CD14-positive monocyte (primary cell): ENCODE results near the gene KISS1R. TPM values are rescaled to one million over a fixed set of nuclear protein-coding genes. Genes with fewer than 3 reads are reported as not detected.

Experiments
- DNase-seq, 3 donors: peaks; one replicate each; pipeline ENCODE4 v3.0.0-alpha.2; 2011 to 2022
- H2AFZ ChIP-seq: 2 replicates; pipeline ENCODE4 v1.6.0; 2012; ENCODE audit warnings: mild to moderate bottlenecking, low read depth, low read length, inconsistent platforms; ENCODE audit not compliant: insufficient read depth, poor library complexity, severe bottlenecking
- H3K27ac ChIP-seq, 2 donors: 1 replicate in 1 of 2; 2 replicates in 1 of 2; pipeline ENCODE4 v1.5.1; 2012 to 2013; ENCODE audit warnings: low read length in 2 of 2, control low read depth in 1 of 2, inconsistent platforms in 1 of 2, low read depth in 1 of 2, mild to moderate bottlenecking in 1 of 2
- H3K27me3 ChIP-seq, 2 donors: one replicate each; pipeline versions ENCODE4 v1.6.0 to v1.6.1; 2011 to 2013; ENCODE audit warnings: low read length in 2 of 2; ENCODE audit not compliant: control insufficient read depth in 2 of 2, insufficient read depth in 2 of 2
- H3K36me3 ChIP-seq, 2 donors: replicated peaks in 1 of 2; 1 replicate in 1 of 2; 2 replicates in 1 of 2; pipeline versions ENCODE4 v1.5.1 to v1.6.1; 2012 to 2013; ENCODE audit warnings: low read length in 2 of 2, control low read depth in 1 of 2, inconsistent platforms in 1 of 2, mild to moderate bottlenecking in 1 of 2; ENCODE audit not compliant: insufficient read depth in 2 of 2, control insufficient read depth in 1 of 2
- H3K4me1 ChIP-seq, 2 donors: 1 replicate in 1 of 2; 2 replicates in 1 of 2; pipeline versions ENCODE4 v1.5.1 to v1.6.1; 2012 to 2013; ENCODE audit warnings: low read length in 2 of 2, control low read depth in 1 of 2, inconsistent platforms in 1 of 2, mild to moderate bottlenecking in 1 of 2, moderate library complexity in 1 of 2; ENCODE audit not compliant: insufficient read depth in 2 of 2, control insufficient read depth in 1 of 2
- H3K4me2 ChIP-seq: replicated peaks from 2 replicates; pipeline ENCODE3; 2012; ENCODE audit warnings: low read length, moderate library complexity, mild to moderate bottlenecking; ENCODE audit not compliant: poor library complexity, severe bottlenecking; ENCODE audit errors: extremely low read depth
- H3K4me3 ChIP-seq, 3 experiments: fragments of 200-600 bp in 1 of 3; sonication (generic) in 1 of 3; replicated peaks in 1 of 3; 1 replicate in 2 of 3; 2 replicates in 1 of 3; pipeline ENCODE4 v1.5.1; 2011 to 2013; ENCODE audit warnings: low read length in 3 of 3, mild to moderate bottlenecking in 3 of 3, control low read depth in 2 of 3, low read depth in 2 of 3, inconsistent platforms in 1 of 3, moderate library complexity in 1 of 3
- H3K79me2 ChIP-seq: 2 replicates; pipeline ENCODE4 v1.6.0; 2012; ENCODE audit warnings: mild to moderate bottlenecking, control low read depth, inconsistent platforms, low read length, moderate library complexity; ENCODE audit not compliant: insufficient read depth
- H3K9ac ChIP-seq: 2 replicates; pipeline ENCODE4 v1.6.0; 2017; ENCODE audit warnings: low read length, mild to moderate bottlenecking; ENCODE audit not compliant: insufficient read depth, poor library complexity, severe bottlenecking
- H3K9me3 ChIP-seq, 2 donors: replicated peaks in 1 of 2; 1 replicate in 1 of 2; 2 replicates in 1 of 2; pipeline versions ENCODE4 v1.5.1 to v1.6.1; 2012 to 2013; ENCODE audit warnings: low read length in 2 of 2, control low read depth in 1 of 2; ENCODE audit not compliant: control insufficient read depth in 1 of 2, insufficient read depth in 1 of 2
- H4K20me1 ChIP-seq: 2 replicates; pipeline ENCODE4 v1.6.0; 2012; ENCODE audit warnings: mild to moderate bottlenecking, low read length, control low read depth, moderate library complexity; ENCODE audit not compliant: insufficient read depth
- H3K27ac Mint-ChIP-seq, 7 donors: one replicate each; pipeline ENCODE4 v1.8.0; 2020; ENCODE audit warnings: mild to moderate bottlenecking in 7 of 7, mixed read lengths in 7 of 7, moderate library complexity in 6 of 7, inconsistent platforms in 2 of 7
- H3K27me3 Mint-ChIP-seq, 3 donors: one replicate each; pipeline ENCODE4 v1.8.0; 2021 to 2022; ENCODE audit warnings: low read depth in 3 of 3, mild to moderate bottlenecking in 3 of 3, mixed read lengths in 3 of 3, moderate library complexity in 3 of 3, inconsistent platforms in 1 of 3
- H3K36me3 Mint-ChIP-seq, 2 donors: one replicate each; pipeline ENCODE4 v1.8.0; 2020; ENCODE audit warnings: mixed read lengths in 2 of 2, inconsistent platforms in 1 of 2, mild to moderate bottlenecking in 1 of 2
- H3K4me1 Mint-ChIP-seq: one replicate; pipeline ENCODE4 v1.8.0; 2020; ENCODE audit warnings: mild to moderate bottlenecking, mixed read lengths
- H3K4me3 Mint-ChIP-seq, 2 donors: one replicate each; pipeline ENCODE4 v1.8.0; 2020; ENCODE audit warnings: mild to moderate bottlenecking in 2 of 2, mixed read lengths in 2 of 2, moderate library complexity in 1 of 2
- H3K9me3 Mint-ChIP-seq, 7 donors: one replicate each; pipeline ENCODE4 v1.8.0; 2020 to 2022; ENCODE audit warnings: mixed read lengths in 7 of 7, mild to moderate bottlenecking in 6 of 7, moderate library complexity in 6 of 7, inconsistent platforms in 2 of 7
- CTCF ChIP-seq: fragments of 200-600 bp; IDR thresholded peaks from one replicate; pipeline ENCODE4 v1.8.0; 2022; ENCODE audit warnings: antibody characterized with exemption, mild to moderate bottlenecking
- WGBS: methylation state at CpG from one replicate; pipeline ENCODE4 v1.1.5; 2013; ENCODE audit warnings: missing lambda C conversion rate; ENCODE audit not compliant: insufficient coverage; 5-methylcytosine and 5-hydroxymethylcytosine counted together
- intact Hi-C, 2 donors: fragments of 100-400 bp; cut with micrococcal nuclease; formaldehyde crosslinking; loops; one replicate each; pipeline versions ENCODE4 v1.15.0 to v1.15.1; 2023
- polyA plus RNA-seq, 3 donors: library from polyadenylated mRNA; depleted of rRNA in 1 of 3; unstranded in 2 of 3; stranded (reverse) in 1 of 3; fragments of 300-500 nt in 2 of 3; fragments of >200 nt in 1 of 3; fragmentation: Illumina TruSeq in 2 of 3; gene quantifications; 1 replicate in 2 of 3; 2 replicates in 1 of 3; pipeline ENCODE4 v1.2.3, GENCODE V29; 2012 to 2021

Gene KISS1R
- polyA plus RNA-seq, 3 donors: not detected

GRCh38 chr19:934197-934840 is 17.2 kb downstream of the KISS1R start:
- peaks cover 100% of the 10 kb centered on the region for H3K79me2 ChIP-seq
- peak overlapping the region; percentile 15 for H3K9ac ChIP-seq
- no peaks in the 10 kb centered on the region for H3K9me3 ChIP-seq
- peaks cover 10 to 54% of the 10 kb centered on the region in 2 donors for H3K36me3 ChIP-seq
- intact Hi-C loops: no loop called here
- H3K4me1 ChIP-seq: peaks cover 41 to 68% of the 10 kb centered on the region in 2 donors
- H3K4me2 ChIP-seq: peak overlapping the region; percentile 63
- WGBS: 89% methylated on average over 20 of the region's 29 CpGs
- peaks cover 64% of the 10 kb centered on the region for H3K4me1 Mint-ChIP-seq
- no peak for DNase-seq
- H2AFZ ChIP-seq: no peak overlapping the region
- H3K27ac Mint-ChIP-seq: peak overlapping the region; percentile 30 to 70 (median 42)
- peaks cover 0 to 1% (median 0%) of the 10 kb centered on the region in 3 donors for H3K27me3 Mint-ChIP-seq
- peak overlapping the region in 1 of 3 experiments; percentile 66 for H3K4me3 ChIP-seq
- H4K20me1 ChIP-seq: peaks cover 98% of the 10 kb centered on the region
- H3K27ac ChIP-seq: peak overlapping the region; percentile 26 to 43
- peak overlapping the region in 1 of 2 donors; percentile 31 for H3K4me3 Mint-ChIP-seq
- H3K36me3 Mint-ChIP-seq: peaks cover 29 to 51% of the 10 kb centered on the region in 2 donors
- no peaks in the 10 kb centered on the region for H3K27me3 ChIP-seq
- no peak for TF ChIP-seq CTCF
- peaks cover 0 to 2% (median 0%) of the 10 kb centered on the region in 7 donors for H3K9me3 Mint-ChIP-seq

GRCh38 chr19:934865-935479 is 17.8 kb downstream of the KISS1R start:
- Histone ChIP-seq H2AFZ (no peak overlapping the region), H3K27ac (peak overlapping the region; percentile 26 to 43), H3K27me3 (no peaks in the 10 kb centered on the region), H3K4me3 (peak overlapping the region in 1 of 3 experiments; percentile 66), H3K9me3 (no peaks in the 10 kb centered on the region), H3K4me1 (peaks cover 47 to 68% of the 10 kb centered on the region in 2 donors), H3K36me3 (peaks cover 9 to 53% of the 10 kb centered on the region in 2 donors), H3K4me2 (peak overlapping the region; percentile 63), H4K20me1 (peaks cover 98% of the 10 kb centered on the region), H3K79me2 (peaks cover 100% of the 10 kb centered on the region), H3K9ac (peak overlapping the region; percentile 15)
- Mint-ChIP-seq H3K27me3 (peaks cover 0 to 1% (median 0%) of the 10 kb centered on the region in 3 donors), H3K9me3 (peaks cover 0 to 2% (median 0%) of the 10 kb centered on the region in 7 donors), H3K36me3 (peaks cover 32 to 54% of the 10 kb centered on the region in 2 donors), H3K27ac (peak overlapping the region in 6 of 7 donors; percentile 30 to 69 (median 54)), H3K4me1 (peaks cover 68% of the 10 kb centered on the region), H3K4me3 (peak overlapping the region; percentile 31 to 35)
- intact Hi-C loops: no loop called here
- WGBS: 5% methylated on average over 29 of the region's 31 CpGs
- TF ChIP-seq CTCF: no peak
- peak; percentile 76 to 77 (median 76) for DNase-seq
